Activated T-cell treated with anti-CD3 and anti-CD28 coated beads, Interleukin-2, amount 50 U/mL, for 1 hour (primary cell): ENCODE results near the gene PIAS2.
A peak's percentile ranks its signal among the peaks of the same experiment; 100 is the strongest.
"Not testable (repeated sequence)": the region's sequence is repeated elsewhere in the genome, so short reads cannot be mapped to it uniquely, and the experiment has no call there.

Experiments used
- DNase-seq: peaks from one replicate; pipeline ENCODE4 v3.0.0-alpha.2; 2020

The PIAS2 gene

GRCh38 chr18:46917108-46917802, at the start of gene PIAS2, which contains the start of gene KATNAL2:
TSS of gene PIAS2 (minus strand) at chr18:46917507. CDS start at chr18:46917345, 162 bp downstream.
TSS of gene KATNAL2 (plus strand) at chr18:46917602. CDS start at chr18:46946873, 29,271 bp downstream.
- DNase-seq: peak; percentile 83

- DNase-seq: not testable (repeated sequence)
These were observed 49.0 kb upstream of the PIAS2 start for GRCh38 chr18:46966266-46966665.

GRCh38 chr18:46964579-46965293, 47.4 kb upstream of the PIAS2 start:
- not testable (repeated sequence) for DNase-seq

GRCh38 chr18:46963656-46964578, 46.6 kb upstream of the PIAS2 start:
- not testable (repeated sequence) for DNase-seq

- no peak for DNase-seq
These were observed 40.9 kb upstream of the PIAS2 start for GRCh38 chr18:46958209-46958608.

GRCh38 chr18:46953195-46953594, 35.9 kb upstream of the PIAS2 start:
- no peak for DNase-seq

GRCh38 chr18:46950064-46950656, 32.9 kb upstream of the PIAS2 start:
- no peak for DNase-seq

- peak; percentile 42 for DNase-seq
These were observed 29.5 kb upstream of the PIAS2 start for GRCh38 chr18:46946656-46947282.

GRCh38 chr18:46942646-46943045, 25.3 kb upstream of the PIAS2 start:
- DNase-seq: no peak

GRCh38 chr18:46939998-46940571, 22.8 kb upstream of the PIAS2 start:
- DNase-seq: no peak

GRCh38 chr18:46939337-46939963, 22.1 kb upstream of the PIAS2 start:
- no peak for DNase-seq

GRCh38 chr18:46920653-46921052, 3.3 kb upstream of the PIAS2 start:
- DNase-seq: no peak

- DNase-seq: no peak
These were observed 2.8 kb upstream of the PIAS2 start for GRCh38 chr18:46920067-46920466.

GRCh38 chr18:46917803-46918600, 695 bp upstream of the PIAS2 start:
- no peak for DNase-seq

- DNase-seq: no peak
These were observed 678 bp downstream of the PIAS2 start for GRCh38 chr18:46916551-46917107.

GRCh38 chr18:46915800-46916550, 1.3 kb downstream of the PIAS2 start:
- no peak for DNase-seq

GRCh38 chr18:46910856-46911255, 6.5 kb downstream of the PIAS2 start:
- DNase-seq: no peak

GRCh38 chr18:46909497-46909896, 7.8 kb downstream of the PIAS2 start:
- DNase-seq: no peak

- no peak for DNase-seq
These were observed 13.9 kb downstream of the PIAS2 start for GRCh38 chr18:46903406-46903805.
